GM15510 (cell line): ENCODE measurements around the gene MSH6.

Experiments
- POLR2A ChIP-seq: IDR thresholded peaks from 3 replicates; pipeline ENCODE4 v1.6.1; 2011; ENCODE audit warnings: borderline replicate concordance; ENCODE audit not compliant: insufficient read length; ENCODE audit errors: extremely low read depth

The MSH6 gene

GRCh38 chr2:47811668-47812067, 28.7 kb downstream of the MSH6 start:
- TF ChIP-seq POLR2A, result no peak

- TF ChIP-seq POLR2A, result no peak
Observed at GRCh38 chr2:47815764-47816163, 32.8 kb downstream of the MSH6 start.

- no peak for TF ChIP-seq POLR2A
Observed at GRCh38 chr2:47818777-47819176, 35.8 kb downstream of the MSH6 start.

- TF ChIP-seq POLR2A, result no peak
Observed at GRCh38 chr2:47819834-47820233, 36.9 kb downstream of the MSH6 start.

- TF ChIP-seq POLR2A, result no peak
Observed at GRCh38 chr2:47822518-47822917, 39.6 kb downstream of the MSH6 start.

- no peak for TF ChIP-seq POLR2A
Observed at GRCh38 chr2:47833516-47833968, 50.6 kb downstream of the MSH6 start.

- TF ChIP-seq POLR2A, result no peak
Observed at GRCh38 chr2:47838249-47838648, 55.3 kb downstream of the MSH6 start.

- TF ChIP-seq POLR2A, result no peak
Observed at GRCh38 chr2:47838686-47839085, 55.7 kb downstream of the MSH6 start.

GRCh38 chr2:47842846-47843245, 59.9 kb downstream of the MSH6 start:
- no peak for TF ChIP-seq POLR2A

- no peak for TF ChIP-seq POLR2A
Observed at GRCh38 chr2:47843407-47843806, 60.5 kb downstream of the MSH6 start.

- TF ChIP-seq POLR2A, result no peak
Observed at GRCh38 chr2:47844162-47844561, 61.2 kb downstream of the MSH6 start.

- TF ChIP-seq POLR2A, result no peak
Observed at GRCh38 chr2:47849368-47849767, 66.4 kb downstream of the MSH6 start.

- no peak for TF ChIP-seq POLR2A
Observed at GRCh38 chr2:47850198-47850597, 67.3 kb downstream of the MSH6 start.
